HG03460 (cell line): Measurements from ENCODE around the gene FKBP14.
"Not testable (repeated sequence)": the region's sequence is repeated elsewhere in the genome, so short reads cannot be mapped to it uniquely, and the experiment has no call there.

Experiments
- ATAC-seq: cut with Tn5 transposase; IDR thresholded peaks from one replicate; pipeline ENCODE4 v1.9.1; 2021; ENCODE audit not compliant: unreplicated experiment

The FKBP14 gene

DNA sequence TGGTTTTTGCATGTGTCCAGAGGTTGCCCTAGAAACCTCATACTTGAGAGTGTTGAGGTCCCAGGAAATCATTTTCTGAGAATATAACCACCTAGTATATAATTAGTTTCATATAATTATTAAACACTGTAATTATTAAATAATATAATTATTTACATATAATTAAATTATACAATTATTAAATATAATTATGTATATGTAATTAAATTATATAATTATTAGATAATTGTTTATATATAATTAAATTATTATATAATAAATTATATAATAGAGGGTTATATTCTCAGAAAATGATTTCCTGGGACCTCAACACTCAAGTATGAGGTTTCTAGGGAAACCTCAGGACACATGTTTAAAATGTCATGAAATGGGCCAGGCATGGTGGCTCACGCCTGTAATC, 64.5 kb downstream of the FKBP14 start:
- no peak for ATAC-seq

DNA sequence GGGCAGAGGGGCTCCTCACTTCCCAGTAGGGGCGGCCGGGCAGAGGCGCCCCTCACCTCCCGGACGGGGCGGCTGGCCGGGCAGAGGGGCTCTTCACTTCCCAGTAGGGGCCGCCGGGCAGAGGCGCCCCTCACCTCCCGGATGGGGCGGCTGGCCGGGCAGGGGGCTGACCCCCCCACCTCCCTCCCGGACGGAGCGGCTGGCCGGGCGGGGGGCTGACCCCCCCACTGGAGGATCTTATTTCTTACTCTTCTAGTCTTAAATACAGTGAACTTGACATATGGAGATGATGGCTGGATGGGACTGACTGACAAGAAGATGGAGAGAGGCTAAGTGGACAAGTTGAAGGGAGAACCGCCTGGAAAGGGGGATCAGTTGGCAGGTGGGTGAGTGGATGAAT, 64.9 kb downstream of the FKBP14 start:
- ATAC-seq = not testable (repeated sequence)
